ENCODE measurements around the gene ITGA6.
A peak's percentile ranks its signal among the peaks of the same experiment; 100 is the strongest.

ITGA6 gene

GRCh38 chr2:172460780-172461201 is 33.4 kb downstream of the ITGA6 start:
- ChIA-PET CTCF (interaction anchor here (1.1 to 2.9 kb wide), 5 partner anchors 20 to 757 kb away, joined by 4 to 29 read pairs (median 10); partner anchors contain the start of gene ITGA6), POLR2A (interaction anchor here (2.3 to 2.6 kb wide), 2 partner anchors 8 to 34 kb away, joined by 7 to 8 read pairs; partner anchors contain the start of gene ITGA6)
- TF ChIP-seq TARDBP (IDR thresholded peaks at IDR 0.05) (no peak), ZNF384 (IDR thresholded peaks at IDR 0.05) (no peak), SUZ12 (IDR thresholded peaks at IDR 0.05) (no peak), SP1 (IDR thresholded peaks at IDR 0.05) (no peak), LEF1 (IDR thresholded peaks at IDR 0.05; ENCODE audit: borderline replicate concordance) (no peak), ARNT (IDR thresholded peaks at IDR 0.05) (no peak), FOXM1 (IDR thresholded peaks at IDR 0.05; ENCODE audit: borderline replicate concordance) (no peak), L3MBTL2 (conservative IDR thresholded peaks at IDR 0.05) (no peak), HDGF (IDR thresholded peaks at IDR 0.05; ENCODE audit: borderline replicate concordance) (no peak), FOXK2 (IDR thresholded peaks at IDR 0.05) (no peak), FOXA1 (IDR thresholded peaks at IDR 0.05) (no peak), BHLHE40 (IDR thresholded peaks at IDR 0.05; ENCODE audit: borderline replicate concordance) (no peak), ELF4 (IDR thresholded peaks at IDR 0.05) (no peak), NFRKB (IDR thresholded peaks at IDR 0.05) (no peak), CTBP1 (IDR thresholded peaks at IDR 0.05; ENCODE audit: borderline replicate concordance) (no peak)
- TF ChIP-seq, protein P1, sequence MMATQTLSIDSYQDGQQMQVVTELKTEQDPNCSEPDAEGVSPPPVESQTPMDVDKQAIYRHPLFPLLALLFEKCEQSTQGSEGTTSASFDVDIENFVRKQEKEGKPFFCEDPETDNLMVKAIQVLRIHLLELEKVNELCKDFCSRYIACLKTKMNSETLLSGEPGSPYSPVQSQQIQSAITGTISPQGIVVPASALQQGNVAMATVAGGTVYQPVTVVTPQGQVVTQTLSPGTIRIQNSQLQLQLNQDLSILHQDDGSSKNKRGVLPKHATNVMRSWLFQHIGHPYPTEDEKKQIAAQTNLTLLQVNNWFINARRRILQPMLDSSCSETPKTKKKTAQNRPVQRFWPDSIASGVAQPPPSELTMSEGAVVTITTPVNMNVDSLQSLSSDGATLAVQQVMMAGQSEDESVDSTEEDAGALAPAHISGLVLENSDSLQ (IDR thresholded peaks at IDR 0.05), result no peak
- DNase-seq (ENCODE audit: extremely low spot score), result no peak

DNA sequence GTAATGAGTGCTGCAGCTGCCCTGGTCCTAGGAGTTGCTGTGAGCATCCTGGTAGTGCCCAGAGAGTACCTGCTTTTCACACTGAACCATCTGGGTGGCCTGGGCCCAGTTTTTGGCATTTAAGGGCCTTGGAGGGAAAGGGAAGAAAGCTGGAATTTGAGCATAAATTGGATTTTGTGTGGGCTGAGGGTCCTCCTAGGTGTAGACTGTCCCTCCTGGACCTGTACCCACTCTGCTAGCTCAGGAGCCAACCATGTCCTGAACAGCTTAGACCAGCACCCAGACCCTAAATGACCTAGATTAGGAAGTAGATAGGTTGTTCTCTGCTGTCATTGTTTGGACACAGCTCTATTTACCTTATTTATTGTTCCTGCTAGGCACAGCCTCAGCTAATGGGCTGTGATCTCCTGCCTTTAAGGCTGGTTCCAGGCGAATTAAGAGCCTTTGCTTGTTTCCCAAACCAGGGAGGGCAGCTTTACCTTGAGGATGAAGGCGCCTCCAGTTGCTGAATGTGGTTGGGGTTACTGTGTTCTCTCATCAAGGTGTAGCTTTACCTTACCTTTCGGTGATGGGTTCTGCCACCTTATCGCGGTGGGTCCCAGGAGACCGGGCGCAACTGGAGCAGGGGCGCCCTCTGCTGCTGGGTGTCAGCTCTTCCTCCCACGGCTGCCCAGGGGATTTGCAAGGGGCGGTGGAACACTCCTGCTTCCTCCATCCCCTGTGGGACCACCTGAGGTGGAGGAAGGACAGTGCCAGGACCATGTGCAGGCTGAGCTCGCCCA is 34.4 kb downstream of the ITGA6 start:
- ChIA-PET CTCF (interaction anchor here (0.6 to 2.9 kb wide), 29 partner anchors 9 to 895 kb away, joined by 3 to 29 read pairs (median 4); partner anchors contain the start of gene ITGA6), POLR2A (interaction anchor here (0.9 to 2.6 kb wide), 4 partner anchors 9 to 363 kb away, joined by 3 to 8 read pairs (median 6); partner anchors contain the start of gene ITGA6)
- peak; percentile 69 for DNase-seq (ENCODE audit: extremely low spot score)
- TF ChIP-seq TARDBP (IDR thresholded peaks at IDR 0.05), result no peak
- TF ChIP-seq CTBP1 (IDR thresholded peaks at IDR 0.05; ENCODE audit: borderline replicate concordance), result no peak
- no peak for TF ChIP-seq SUZ12 (IDR thresholded peaks at IDR 0.05)
- no peak for TF ChIP-seq ZNF384 (IDR thresholded peaks at IDR 0.05)
- no peak for TF ChIP-seq SP1 (IDR thresholded peaks at IDR 0.05)
- no peak for TF ChIP-seq LEF1 (IDR thresholded peaks at IDR 0.05; ENCODE audit: borderline replicate concordance)
- TF ChIP-seq, protein P1 (IDR thresholded peaks at IDR 0.05), result no peak
- no peak for TF ChIP-seq NFRKB (IDR thresholded peaks at IDR 0.05)

GRCh38 chr2:172462373-172462848 is 35.0 kb downstream of the ITGA6 start:
- no peak for DNase-seq (ENCODE audit: extremely low spot score)
- TF ChIP-seq L3MBTL2 (conservative IDR thresholded peaks at IDR 0.05) (0 out of 2 replicates have a peak, but pooled peaks have one; percentile 19), ELF4 (IDR thresholded peaks at IDR 0.05) (no peak)
- ChIA-PET CTCF (interaction anchor here (0.6 to 2.9 kb wide), 19 partner anchors 10 to 291 kb away, joined by 3 to 29 read pairs (median 4); no protein-coding TSS in a partner anchor), POLR2A (interaction anchor here (1.2 to 2.6 kb wide), 3 partner anchors 10 to 290 kb away, joined by 5 to 8 read pairs (median 7); partner anchors contain the start of gene ITGA6)

DNA sequence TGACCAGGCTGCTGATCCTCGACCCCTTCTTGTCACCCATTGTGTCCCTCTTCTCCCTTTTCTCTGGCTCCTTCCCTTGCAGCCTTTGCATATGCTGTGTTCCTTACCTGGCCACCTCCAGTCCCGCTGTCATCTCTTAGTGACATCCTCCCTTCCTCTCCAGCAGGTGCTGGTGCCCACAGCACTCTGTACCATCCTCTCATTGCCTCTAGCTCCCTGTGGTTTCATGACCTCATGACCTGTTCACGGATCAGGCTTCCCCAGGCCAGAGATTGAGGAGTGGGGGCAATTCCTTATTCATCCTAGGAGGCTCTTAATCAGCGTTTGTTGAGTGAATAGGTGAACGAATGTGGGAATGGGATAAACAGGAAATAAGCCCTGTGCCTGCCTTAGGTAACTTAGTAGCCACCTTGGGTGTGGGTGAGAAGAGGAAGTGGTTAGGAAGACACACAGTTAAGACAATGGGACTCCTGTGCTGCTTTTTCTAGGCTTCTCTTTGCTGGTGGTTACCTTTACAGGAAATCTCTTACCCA is 35.5 kb downstream of the ITGA6 start:
- DNase-seq (ENCODE audit: extremely low spot score), result no peak
- POLR2A ChIA-PET, result no interaction called here

More for the DNA sequence above, 35.5 kb downstream of the ITGA6 start:
- CTCF ChIA-PET, result interaction anchor here (0.5 to 2.9 kb wide), 11 partner anchors 11 to 539 kb away, joined by 3 to 29 read pairs (median 4); no protein-coding TSS in a partner anchor
- TF ChIP-seq FOXA1 (IDR thresholded peaks at IDR 0.05), result no peak
- no peak for TF ChIP-seq LEF1 (IDR thresholded peaks at IDR 0.05; ENCODE audit: borderline replicate concordance)
- no peak for TF ChIP-seq L3MBTL2 (conservative IDR thresholded peaks at IDR 0.05)
- no peak for TF ChIP-seq CTBP1 (IDR thresholded peaks at IDR 0.05; ENCODE audit: borderline replicate concordance)
- TF ChIP-seq, protein P1 (IDR thresholded peaks at IDR 0.05), result no peak
- TF ChIP-seq ZNF384 (IDR thresholded peaks at IDR 0.05), result no peak
- TF ChIP-seq SP1 (IDR thresholded peaks at IDR 0.05), result no peak
- no peak for TF ChIP-seq ELF4 (IDR thresholded peaks at IDR 0.05)
- no peak for TF ChIP-seq FOXM1 (IDR thresholded peaks at IDR 0.05; ENCODE audit: borderline replicate concordance)
- TF ChIP-seq TARDBP (IDR thresholded peaks at IDR 0.05), result no peak
- TF ChIP-seq ARNT (IDR thresholded peaks at IDR 0.05), result no peak
- TF ChIP-seq HDGF (IDR thresholded peaks at IDR 0.05; ENCODE audit: borderline replicate concordance), result no peak
- no peak for TF ChIP-seq NFRKB (IDR thresholded peaks at IDR 0.05)
- no peak for TF ChIP-seq SUZ12 (IDR thresholded peaks at IDR 0.05)
- TF ChIP-seq BHLHE40 (IDR thresholded peaks at IDR 0.05; ENCODE audit: borderline replicate concordance), result no peak
- TF ChIP-seq FOXK2 (IDR thresholded peaks at IDR 0.05), result no peak

All from HEK293T (cell line).